DMS53 (cell line): ENCODE results near the gene METTL17.
"Not testable (repeated sequence)": the region's sequence is repeated elsewhere in the genome, so short reads cannot be mapped to it uniquely, and the experiment has no call there.

Experiments used
- DNase-seq: peaks from one replicate; lab custom pipeline; 2025; lab: John Stamatoyannopoulos, UW

Gene METTL17

GRCh38 chr14:20997115-20997514, 7.3 kb downstream of the METTL17 start:
- DNase-seq: no peak

GRCh38 chr14:20997564-20997963, 7.8 kb downstream of the METTL17 start:
- DNase-seq: no peak

- DNase-seq: peak; percentile 0
Observed at GRCh38 chr14:20998139-20998538, 8.4 kb downstream of the METTL17 start.

DNA sequence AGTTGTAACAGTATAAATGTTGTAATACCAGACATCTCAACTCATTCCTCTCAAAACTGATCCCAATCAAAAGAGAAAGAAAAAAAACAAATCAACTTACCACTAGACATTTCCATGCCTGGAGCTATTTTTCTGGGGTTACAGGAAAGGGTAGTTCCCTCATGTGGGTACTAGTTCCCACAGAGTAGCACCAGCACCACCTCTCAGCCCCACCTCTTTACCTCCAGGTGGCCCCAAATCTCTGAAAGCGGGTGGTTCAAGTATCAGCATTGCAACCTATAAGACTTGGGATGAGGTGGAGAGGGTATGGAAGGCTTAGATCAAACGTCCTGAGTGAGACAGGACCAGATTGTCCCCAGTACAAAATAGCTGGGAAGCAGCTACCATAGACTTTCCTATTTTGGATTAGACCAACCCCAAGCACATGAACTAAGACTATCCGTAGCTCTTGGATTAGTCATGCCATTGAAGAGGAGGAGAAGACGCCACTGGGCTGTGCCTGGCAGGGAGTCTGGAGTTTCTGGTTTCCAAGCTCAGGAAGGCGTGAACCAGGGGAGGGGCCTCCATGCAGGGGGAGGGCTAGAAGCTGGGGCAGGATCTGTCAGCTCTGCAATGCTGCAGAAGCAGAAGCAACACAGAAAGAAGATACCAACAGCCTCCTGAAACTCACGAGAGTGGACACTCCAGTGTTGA, 9.0 kb downstream of the METTL17 start, which contains the start of gene SLC39A2:
Gene SLC39A2 (plus strand): TSS at position 620 of the 693 bp plus-strand sequence. CDS start 154 bp downstream, outside the sequence.
- DNase-seq: no peak

GRCh38 chr14:20999591-20999990, 9.8 kb downstream of the METTL17 start:
- DNase-seq: no peak

DNA sequence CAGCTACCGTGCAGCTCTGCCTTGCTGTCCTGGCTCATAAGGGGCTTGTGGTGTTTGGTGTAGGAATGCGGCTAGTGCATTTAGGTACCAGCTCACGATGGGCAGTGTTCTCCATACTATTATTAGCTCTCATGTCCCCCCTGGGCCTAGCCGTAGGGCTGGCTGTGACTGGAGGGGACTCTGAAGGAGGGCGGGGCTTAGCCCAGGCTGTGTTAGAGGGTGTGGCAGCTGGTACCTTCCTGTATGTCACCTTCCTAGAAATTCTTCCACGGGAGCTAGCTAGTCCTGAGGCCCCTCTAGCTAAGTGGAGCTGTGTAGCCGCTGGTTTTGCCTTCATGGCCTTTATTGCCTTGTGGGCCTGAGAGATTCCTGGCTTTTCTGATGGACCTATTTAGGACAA, 11.4 kb downstream of the METTL17 start:
- DNase-seq: no peak

GRCh38 chr14:21003788-21004346, 14.1 kb downstream of the METTL17 start:
- DNase-seq: no peak

DNA sequence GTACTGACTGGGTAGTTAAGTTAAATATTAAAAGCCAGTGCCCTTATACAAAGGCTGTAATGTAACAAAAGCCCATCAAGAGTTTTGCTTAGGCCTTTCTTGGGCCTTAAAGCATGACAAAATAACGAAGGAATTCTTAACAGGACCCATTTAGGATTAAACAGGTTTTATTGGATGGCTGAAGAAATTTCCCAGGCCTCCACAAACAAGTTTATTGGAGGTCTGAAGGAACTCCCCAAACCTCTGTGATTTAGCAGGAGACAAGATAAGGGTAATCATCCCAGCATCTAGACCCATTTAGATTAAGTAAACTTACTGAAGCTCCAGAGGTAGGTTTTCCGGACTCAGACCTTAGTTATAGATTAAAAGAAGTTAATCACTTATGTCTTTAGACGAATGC, 19.9 kb downstream of the METTL17 start:
- DNase-seq: not testable (repeated sequence)

DNA sequence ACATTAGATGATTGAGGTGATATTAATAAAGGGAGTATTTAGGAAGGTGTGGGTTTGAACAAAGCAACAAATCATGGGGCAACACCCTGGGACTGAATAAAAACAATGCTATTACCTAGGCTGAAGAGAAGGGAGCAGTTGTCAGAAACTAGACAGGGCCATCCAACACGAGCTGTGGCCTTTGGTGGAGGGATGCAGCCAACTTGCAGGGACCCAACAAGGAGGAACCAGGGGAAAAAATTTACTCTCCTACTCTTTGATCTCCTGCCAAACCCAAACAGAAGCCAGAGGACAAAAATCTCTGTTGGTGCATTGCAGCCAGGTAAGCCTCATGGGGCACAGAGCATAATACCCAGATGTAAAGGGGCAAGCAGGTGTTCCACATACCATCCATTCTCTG, 21.4 kb downstream of the METTL17 start:
- DNase-seq: no peak

DNA sequence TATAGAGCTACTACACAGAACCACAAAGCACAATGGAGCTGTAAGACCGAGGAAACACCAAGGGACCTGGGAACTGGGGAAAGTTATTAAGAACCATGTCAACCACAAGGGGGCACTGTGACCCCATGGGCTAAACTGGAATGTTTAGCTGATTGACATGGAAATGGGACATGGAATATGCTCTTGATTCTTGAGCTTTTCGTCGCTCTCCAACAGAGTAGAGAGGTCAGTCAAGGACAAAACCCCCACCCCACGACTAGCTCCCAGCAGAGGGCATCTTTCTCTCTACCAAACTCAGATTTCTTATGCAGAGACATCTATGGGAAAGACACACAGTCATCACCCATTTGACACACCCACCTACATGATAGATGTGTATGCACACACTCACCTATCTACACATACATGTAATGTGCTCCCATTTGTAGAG, 25.0 kb downstream of the METTL17 start:
- peak; percentile 79 for DNase-seq

DNA sequence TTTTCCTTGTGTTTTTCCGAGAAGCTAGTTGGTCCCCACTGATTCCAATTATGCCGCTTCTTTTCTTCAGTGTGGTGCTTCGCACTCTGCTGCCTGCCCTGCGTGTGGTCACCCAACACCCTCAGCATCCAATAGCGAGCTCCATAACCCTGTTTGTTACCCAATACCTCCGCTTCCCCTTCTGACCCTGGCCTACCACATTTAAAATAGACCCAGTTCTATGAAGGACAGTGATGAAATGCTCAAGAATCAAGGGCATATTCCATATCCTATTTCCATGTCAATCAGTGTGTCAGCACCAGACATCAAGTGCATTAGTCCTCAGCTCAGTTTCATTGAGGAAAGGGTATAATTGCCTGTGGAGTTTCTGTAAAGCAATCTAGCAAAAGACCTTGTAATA, 25.5 kb downstream of the METTL17 start:
- no peak for DNase-seq

GRCh38 chr14:21016413-21017190, 26.8 kb downstream of the METTL17 start:
- DNase-seq: no peak

DNA sequence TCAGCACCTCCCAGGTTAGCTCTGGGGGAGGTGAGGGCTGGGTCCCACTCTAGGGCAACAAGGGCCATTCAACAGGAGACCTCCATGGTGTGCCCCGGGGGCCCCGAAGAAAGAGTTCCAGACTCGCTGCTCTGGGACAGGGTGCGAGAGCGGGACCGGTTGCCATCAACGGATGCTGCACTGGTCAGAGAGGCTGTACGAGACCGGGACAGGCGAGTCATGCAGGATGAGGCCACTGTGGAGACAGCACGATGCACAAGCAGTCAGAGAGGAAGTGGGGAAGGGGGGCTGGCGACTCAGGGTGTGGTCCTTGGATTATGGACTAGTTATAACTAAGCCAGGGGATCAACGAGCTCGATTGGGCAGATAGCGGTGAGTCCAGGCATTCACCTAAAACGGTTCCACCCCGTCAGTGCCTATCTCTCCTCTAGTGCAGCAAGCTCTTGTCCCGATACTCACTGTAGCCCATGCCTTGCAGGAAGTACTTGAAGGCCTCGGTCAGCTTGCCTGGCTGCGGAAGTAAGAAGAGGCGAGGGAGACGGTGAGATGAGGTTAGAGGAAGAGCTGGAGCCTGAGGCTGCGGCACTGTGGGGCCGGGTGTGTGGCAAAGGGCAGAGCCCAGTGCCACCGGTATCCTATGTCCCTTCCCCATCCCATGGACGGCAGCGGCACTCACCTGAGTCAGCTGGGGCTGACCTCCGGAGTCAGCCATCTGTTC, 27.9 kb downstream of the METTL17 start:
- DNase-seq: no peak

DNA sequence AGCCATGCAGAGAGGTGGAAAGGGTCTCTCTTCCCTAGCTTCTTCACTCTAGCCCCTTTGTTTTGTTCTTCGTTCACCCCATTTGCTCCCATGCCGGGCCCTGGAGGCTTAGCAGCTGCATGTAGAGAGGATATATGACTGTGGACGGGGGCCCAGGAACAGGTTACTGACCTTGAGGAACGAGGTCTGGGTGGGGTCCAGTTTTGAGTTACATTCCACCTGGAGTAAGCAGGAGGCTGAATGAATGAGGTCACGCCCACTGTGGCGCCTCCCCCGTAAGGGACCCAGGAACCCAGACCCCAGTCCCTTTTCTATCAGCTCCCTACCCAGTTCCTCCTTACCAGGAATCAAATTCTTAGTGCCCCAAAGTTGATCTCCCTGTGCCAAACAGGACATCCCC, 28.5 kb downstream of the METTL17 start:
- DNase-seq: no peak

DNA sequence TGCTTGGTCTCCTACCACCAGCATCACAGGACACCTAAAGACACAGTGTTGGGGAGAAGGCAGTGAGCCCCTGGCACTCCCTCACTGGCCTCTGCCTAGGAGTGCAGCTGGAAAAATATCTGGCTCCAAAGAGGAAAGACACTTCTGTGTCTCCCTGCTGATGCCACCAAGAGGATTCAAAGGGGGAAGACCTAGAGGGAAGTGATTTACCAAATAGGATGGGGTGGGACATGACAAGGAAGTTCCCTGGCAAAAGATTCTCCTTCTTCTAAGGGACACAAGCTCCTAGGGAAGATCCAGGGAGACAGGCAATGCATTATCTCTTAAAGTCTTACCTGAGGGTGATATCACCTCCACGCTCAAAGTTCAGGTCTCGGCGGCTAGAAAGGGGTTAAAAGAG, 29.0 kb downstream of the METTL17 start:
- no peak for DNase-seq

DNA sequence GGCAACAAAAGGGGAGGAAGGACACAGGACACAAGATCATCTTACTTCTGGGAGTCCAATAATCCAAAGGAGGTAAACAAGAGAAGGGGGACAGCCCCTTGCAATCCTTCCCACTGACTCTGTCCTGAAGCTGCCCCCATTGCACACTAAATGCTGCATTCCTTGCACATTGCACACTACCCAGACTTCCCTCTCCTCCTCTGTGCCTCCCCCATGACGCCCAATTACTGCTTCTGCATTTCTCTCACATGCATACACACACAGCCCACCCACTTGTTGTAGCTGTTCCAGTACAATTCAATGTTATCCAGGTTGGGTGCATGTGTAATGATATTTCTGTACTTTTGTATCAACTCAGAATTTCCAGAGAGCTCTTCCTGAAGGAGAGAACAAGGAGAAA, 29.6 kb downstream of the METTL17 start:
- no peak for DNase-seq

GRCh38 chr14:21020977-21021545, 31.3 kb downstream of the METTL17 start:
- no peak for DNase-seq

DNA sequence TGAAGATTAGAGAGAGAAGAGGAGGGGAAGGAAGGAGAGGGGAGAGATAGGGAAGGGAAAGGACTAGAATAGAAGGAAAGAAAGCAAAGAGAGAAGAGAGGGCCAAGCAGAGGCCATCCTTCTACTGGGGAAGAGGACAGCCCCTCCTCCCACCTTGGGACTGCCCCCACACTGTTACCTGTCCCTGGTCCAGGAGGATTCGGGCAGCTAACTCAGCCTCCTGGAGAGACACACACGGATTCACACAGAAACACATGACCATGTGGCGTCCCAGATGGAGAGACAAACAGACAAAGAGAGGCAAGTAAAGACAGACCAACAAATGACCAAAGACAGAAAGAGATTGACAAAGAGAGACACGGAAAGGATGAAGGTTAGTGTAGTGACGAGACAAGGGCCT, 32.9 kb downstream of the METTL17 start:
- no peak for DNase-seq

DNA sequence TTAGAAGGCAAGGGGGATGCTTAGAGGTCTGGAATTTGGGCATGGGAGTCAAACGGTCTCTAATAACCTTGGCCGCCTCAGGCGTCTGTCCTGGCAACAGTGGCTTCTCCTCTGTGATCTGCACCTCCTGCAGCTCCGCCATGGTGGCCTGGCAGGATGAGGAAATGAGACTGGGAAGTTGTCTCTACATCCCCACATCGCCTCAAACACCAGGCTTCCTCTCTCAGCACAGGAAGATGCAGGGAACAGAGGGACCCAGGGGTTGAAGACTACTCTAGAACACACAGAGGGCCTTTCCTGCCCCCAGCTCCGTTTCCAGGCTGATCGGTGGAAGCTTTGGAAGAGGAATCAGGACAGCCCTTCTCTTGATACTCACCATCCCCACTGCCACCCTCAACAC, 33.4 kb downstream of the METTL17 start:
- DNase-seq: no peak

- peak; percentile 0 for DNase-seq
Observed at GRCh38 chr14:21023817-21024584, 34.2 kb downstream of the METTL17 start.
